IMR-90 (cell line): ENCODE results near the gene KCNH2. TPM values are rescaled to one million over a fixed set of nuclear protein-coding genes. Genes with fewer than 3 reads are reported as not detected.

Source experiments
- ATAC-seq: fragments of 200-7000 bp; cut with Tn5 transposase; 2 replicates; pipeline ENCODE4 v1.9.1; 2020; ENCODE audit warnings: low read depth, mild to moderate bottlenecking, moderate library complexity
- BruUV-seq: library from RNA; stranded (reverse); fragments of 400-500 nt; replicated peaks from 2 replicates; lab custom pipeline; 2021; lab: Mats Ljungman, UMichigan
- CTCF ChIA-PET: fragments of 300-600 bp; formaldehyde crosslinking; extraction: SDS; loops from one replicate; lab custom pipeline; 2021; ENCODE audit warnings: antibody characterized with exemption; lab: Yijun Ruan, JAX
- POLR2A ChIA-PET: fragments of 300-600 bp; sonication (Branson Sonifier 250); formaldehyde crosslinking; loops from one replicate; lab custom pipeline; 2022; ENCODE audit warnings: antibody characterized with exemption; ENCODE audit not compliant: unreplicated experiment; lab: Charles Lee
- DNase-seq: peaks from one replicate; pipeline ENCODE4 v3.0.0; 2013
- H2AFZ ChIP-seq: replicated peaks from 2 replicates; pipeline ENCODE3; 2013; ENCODE audit warnings: low read length, mild to moderate bottlenecking; ENCODE audit not compliant: poor library complexity
- H2AK5ac ChIP-seq: 2 replicates; pipeline ENCODE4 v1.6.1; 2013; ENCODE audit warnings: low read depth, low read length, inconsistent platforms
- H2AK9ac ChIP-seq: replicated peaks from 2 replicates; pipeline ENCODE3; 2013; ENCODE audit warnings: mild to moderate bottlenecking, low read depth, low read length, moderate library complexity; ENCODE audit not compliant: poor library complexity
- H2BK120ac ChIP-seq: 2 replicates; pipeline ENCODE4 v1.6.1; 2013; ENCODE audit warnings: low read depth, low read length, inconsistent platforms
- H2BK15ac ChIP-seq: 3 replicates; pipeline ENCODE4 v1.6.1; 2013; ENCODE audit warnings: low read depth, low read length, inconsistent platforms
- H2BK20ac ChIP-seq: 2 replicates; pipeline ENCODE4 v1.6.1; 2013; ENCODE audit warnings: low read depth, mild to moderate bottlenecking, inconsistent platforms, low read length, moderate library complexity
- H2BK5ac ChIP-seq: 2 replicates; pipeline ENCODE4 v1.6.1; 2013; ENCODE audit warnings: mild to moderate bottlenecking, low read depth, low read length, inconsistent platforms; ENCODE audit not compliant: poor library complexity, severe bottlenecking
- H3K14ac ChIP-seq: replicated peaks from 2 replicates; pipeline ENCODE4 v1.6.1; 2013; ENCODE audit warnings: low read depth, low read length, inconsistent platforms
- H3K18ac ChIP-seq: 2 replicates; pipeline ENCODE4 v1.6.1; 2013; ENCODE audit warnings: low read depth, low read length, control low read depth
- H3K23ac ChIP-seq: 2 replicates; pipeline ENCODE4 v1.6.1; 2013; ENCODE audit warnings: low read depth, low read length, inconsistent platforms
- H3K27ac ChIP-seq: 2 replicates; pipeline ENCODE4 v1.5.1; 2013; ENCODE audit warnings: mild to moderate bottlenecking, control low read depth, low read length; ENCODE audit not compliant: insufficient read depth
- H3K27me3 ChIP-seq: 2 replicates; pipeline ENCODE4 v1.6.1; 2013; ENCODE audit warnings: low read length; ENCODE audit not compliant: control insufficient read depth, insufficient read depth
- H3K36me3 ChIP-seq: 2 replicates; pipeline ENCODE4 v1.6.1; 2013; ENCODE audit warnings: low read length, mixed read lengths; ENCODE audit not compliant: control insufficient read depth, insufficient read depth
- H3K4ac ChIP-seq: 2 replicates; pipeline ENCODE4 v1.6.1; 2013; ENCODE audit warnings: low read depth, low read length, inconsistent platforms
- H3K4me1 ChIP-seq: 2 replicates; pipeline ENCODE4 v1.6.1; 2013; ENCODE audit warnings: low read length, mixed read lengths; ENCODE audit not compliant: control insufficient read depth, insufficient read depth
- H3K4me2 ChIP-seq: 2 replicates; pipeline ENCODE4 v1.6.1; 2013; ENCODE audit warnings: low read depth, mild to moderate bottlenecking, control low read depth, low read length, moderate library complexity
- H3K4me3 ChIP-seq: 2 replicates; pipeline ENCODE4 v1.5.1; 2013; ENCODE audit warnings: low read depth, mild to moderate bottlenecking, control low read depth, low read length, moderate library complexity; ENCODE audit not compliant: insufficient read depth
- H3K56ac ChIP-seq: 2 replicates; pipeline ENCODE4 v1.6.1; 2013; ENCODE audit warnings: low read length, inconsistent platforms; ENCODE audit not compliant: insufficient read depth; ENCODE audit errors: extremely low read depth
- H3K79me1 ChIP-seq, 2 experiments: 2 replicates each; pipeline ENCODE4 v1.6.1; 2013; ENCODE audit warnings: low read length in 2 of 2, inconsistent platforms in 1 of 2, low read depth in 1 of 2
- H3K9ac ChIP-seq: 2 replicates; pipeline ENCODE4 v1.6.1; 2013; ENCODE audit warnings: low read depth, low read length, control low read depth
- H3K9me1 ChIP-seq: 2 replicates; pipeline ENCODE4 v1.6.1; 2013; ENCODE audit warnings: low read length, inconsistent platforms; ENCODE audit not compliant: insufficient read depth
- H3K9me3 ChIP-seq: 2 replicates; pipeline ENCODE4 v1.6.1; 2013; ENCODE audit warnings: low read length; ENCODE audit not compliant: control insufficient read depth, insufficient read depth
- H4K20me1 ChIP-seq: 2 replicates; pipeline ENCODE4 v1.6.1; 2013; ENCODE audit warnings: low read length, inconsistent platforms; ENCODE audit not compliant: insufficient read depth
- H4K5ac ChIP-seq: 2 replicates; pipeline ENCODE4 v1.6.1; 2013; ENCODE audit warnings: mild to moderate bottlenecking, low read depth, low read length, control low read depth
- H4K8ac ChIP-seq, 2 experiments: 2 replicates each; pipeline ENCODE4 v1.6.1; 2013; ENCODE audit warnings: low read depth in 2 of 2, low read length in 2 of 2, control low read depth in 1 of 2, inconsistent platforms in 1 of 2
- H4K91ac ChIP-seq: 2 replicates; pipeline ENCODE4 v1.6.1; 2013; ENCODE audit warnings: low read depth, low read length, inconsistent platforms; ENCODE audit not compliant: insufficient read depth
- BHLHE40 ChIP-seq: fragments of 150-350 bp; IDR thresholded peaks from 2 replicates; pipeline ENCODE4 v1.6.1; 2016; ENCODE audit warnings: mild to moderate bottlenecking, low read depth, low read length
- CEBPB ChIP-seq: IDR thresholded peaks from 2 replicates; pipeline ENCODE4 v1.6.1; 2012; ENCODE audit warnings: low read depth, low read length, improper control_type of control experiment
- RCOR1 ChIP-seq: IDR thresholded peaks from 2 replicates; pipeline ENCODE4 v1.6.1; 2012; ENCODE audit warnings: mild to moderate bottlenecking, low read length, improper control_type of control experiment; ENCODE audit not compliant: insufficient replicate concordance
- RFX5 ChIP-seq: IDR thresholded peaks from 2 replicates; pipeline ENCODE4 v1.8.0; 2012; ENCODE audit warnings: low read depth, mild to moderate bottlenecking, low read length, moderate library complexity
- WGBS, 2 experiments: methylation state at CpG; one replicate each; pipeline versions ENCODE4 v1.1.5 to v1.1.7; 2013; ENCODE audit warnings: missing lambda C conversion rate in 2 of 2; ENCODE audit not compliant: insufficient read length in 1 of 2; ENCODE audit errors: extremely low coverage in 2 of 2; 5-methylcytosine and 5-hydroxymethylcytosine counted together
- dilution Hi-C: fragments of 300-500 bp; cut with HindIII; formaldehyde crosslinking; loops from one replicate; pipeline ENCODE4 v1.14.3; 2018; ENCODE audit warnings: low sequenced_read_pairs; ENCODE audit not compliant: unreplicated experiment
- in situ Hi-C: fragments of 300-500 bp; cut with MboI; formaldehyde crosslinking; loops from 3 replicates; pipeline ENCODE4 v1.14.3; 2019; ENCODE audit warnings: low sequenced_read_pairs, inconsistent platforms, mixed read lengths
- intact Hi-C: fragments of 100-400 bp; cut with micrococcal nuclease; formaldehyde crosslinking; loops from 2 replicates; pipeline ENCODE4 v1.10.0; 2022
- polyA plus RNA-seq, 3 experiments: library from polyadenylated mRNA; depleted of rRNA; stranded (reverse); fragments of >200 nt; gene quantifications; 2 replicates each; pipeline ENCODE4 v1.2.3, GENCODE V29; 2012; ENCODE audit warnings: low replicate concordance in 1 of 3
- total RNA-seq: library from RNA; depleted of rRNA; stranded (reverse); fragments of >200 nt; gene quantifications from 2 replicates; pipeline ENCODE4 v1.2.3, GENCODE V29; 2012

KCNH2 gene
- total and polyA plus RNA-seq, 2 of the 4 experiments (the other 2 are of a cell fraction) = 0.90 to 2.1 TPM

DNA sequence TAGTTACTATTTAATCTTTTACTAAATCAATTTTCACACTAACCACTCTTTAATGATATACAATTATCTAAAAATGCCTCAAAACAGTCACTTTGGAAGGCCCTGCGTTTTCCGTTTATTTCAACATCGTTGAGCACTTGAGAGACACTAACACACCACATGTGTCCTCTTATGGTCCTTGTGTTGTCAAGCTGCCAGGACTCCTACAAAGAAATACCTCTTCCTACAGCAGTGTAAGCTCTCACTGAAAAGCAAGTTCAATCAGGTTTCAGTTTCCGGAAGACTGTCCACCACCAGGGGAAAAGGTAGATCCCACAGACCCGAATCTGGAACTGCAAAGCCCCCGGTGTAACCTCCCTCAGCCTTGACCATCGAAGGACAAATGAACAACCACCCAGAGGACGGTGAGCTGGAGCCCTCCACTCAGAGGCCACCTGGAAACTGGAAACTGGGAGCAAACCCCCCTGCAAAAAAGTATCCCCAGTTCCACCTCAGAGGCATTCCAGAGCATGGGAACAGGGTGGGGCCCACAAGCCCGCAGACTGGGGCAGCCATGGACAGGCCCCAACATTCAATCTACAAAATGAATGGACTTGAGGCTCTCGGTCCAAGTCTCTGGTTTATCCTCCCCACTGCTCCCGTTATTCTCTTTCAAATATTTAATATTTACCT, 37.6 kb downstream of the KCNH2 start:
- Histone ChIP-seq H2BK5ac (no peak overlapping the region), H3K56ac (no peak overlapping the region), H3K4me2 (no peak overlapping the region), H4K20me1 (no peaks in the 10 kb centered on the region), H3K9me3 (no peaks in the 10 kb centered on the region), H3K4me1 (peaks cover 5% of the 10 kb centered on the region; the same call in 1 of the 2 replicates), H3K27me3 (no peaks in the 10 kb centered on the region), H3K9me1 (0 out of 2 replicates have a peak, but pooled peaks cover 3% of the 10 kb centered on the region), H3K27ac (no peak overlapping the region), H2BK15ac (no peak overlapping the region), H4K5ac (no peak overlapping the region), H3K4me3 (no peak overlapping the region), H2AFZ (no peak overlapping the region), H3K23ac (no peak overlapping the region), H3K79me1 (no peaks in the 10 kb centered on the region), H2AK9ac (no peak overlapping the region), H2BK120ac (no peak overlapping the region), H2BK20ac (no peak overlapping the region), H3K14ac (no peak overlapping the region), H4K91ac (no peak overlapping the region), H3K18ac (no peak overlapping the region), H3K4ac (no peak overlapping the region), H4K8ac (no peak overlapping the region), H3K36me3 (no peaks in the 10 kb centered on the region), H3K9ac (no peak overlapping the region), H2AK5ac (no peak overlapping the region)
- no peak for TF ChIP-seq CEBPB
- TF ChIP-seq RCOR1 = no peak
- no peak for TF ChIP-seq RFX5
- no peak for TF ChIP-seq BHLHE40
- intact Hi-C loops = no loop called here
- ATAC-seq (no peak), DNase-seq (no peak)
- dilution Hi-C loops = no loop called here
- CTCF ChIA-PET = no interaction called here
- no TSS peak for BruUV-seq
- POLR2A ChIA-PET = no interaction called here
- 43% methylated on average over 3 of the region's 11 CpGs; no CpG with 5 or more reads in 1 of the 2 experiments for WGBS, 2 experiments
- in situ Hi-C loops = no loop called here
